GM23338 (cell line): ENCODE measurements around the gene PNLIPRP3. TPM values are rescaled to one million over a fixed set of nuclear protein-coding genes. Genes with fewer than 3 reads are reported as not detected.

Experiments
- ATAC-seq: fragments of 200-7000 bp; cut with Tn5 transposase; 3 replicates; pipeline ENCODE4 v1.9.1; 2020
- DNase-seq: peaks from one replicate; pipeline ENCODE4 v3.0.0-alpha.2; 2015; ENCODE audit warnings: low spot score
- H2AFZ ChIP-seq: fragments of 200-600 bp; sonication (generic); 2 replicates; pipeline ENCODE4 v1.8.0; 2016; ENCODE audit warnings: antibody characterized with exemption, mild to moderate bottlenecking, moderate library complexity
- H3F3A ChIP-seq: fragments of 200-600 bp; sonication (generic); replicated peaks from 2 replicates; pipeline ENCODE4 v1.8.0; 2017; ENCODE audit warnings: antibody characterized with exemption, mixed run types, low read depth
- H3K27ac ChIP-seq: fragments of 200-600 bp; sonication (generic); 2 replicates; pipeline ENCODE4 v1.6.1; 2016; ENCODE audit warnings: low read depth
- H3K27me3 ChIP-seq: fragments of 200-600 bp; sonication (generic); 2 replicates; pipeline ENCODE4 v1.8.0; 2016; ENCODE audit warnings: mild to moderate bottlenecking, mixed run types, moderate library complexity; ENCODE audit not compliant: insufficient read depth
- H3K36me3 ChIP-seq: fragments of 200-600 bp; sonication (generic); 2 replicates; pipeline ENCODE4 v1.8.0; 2016; ENCODE audit warnings: mild to moderate bottlenecking; ENCODE audit not compliant: insufficient read depth
- H3K4me1 ChIP-seq: fragments of 200-600 bp; sonication (generic); 2 replicates; pipeline ENCODE4 v1.8.0; 2016; ENCODE audit warnings: mild to moderate bottlenecking, moderate library complexity; ENCODE audit not compliant: insufficient read depth
- H3K4me2 ChIP-seq: fragments of 200-600 bp; sonication (generic); 2 replicates; pipeline ENCODE4 v1.7.1; 2017; ENCODE audit warnings: mixed run types
- H3K4me3 ChIP-seq: fragments of 200-600 bp; sonication (generic); 2 replicates; pipeline ENCODE4 v1.6.1; 2016; ENCODE audit warnings: mixed run types
- H3K79me2 ChIP-seq: fragments of 200-600 bp; sonication (generic); replicated peaks from 2 replicates; pipeline ENCODE4 v1.8.0; 2017; ENCODE audit warnings: mild to moderate bottlenecking; ENCODE audit not compliant: insufficient read depth
- H3K9me2 ChIP-seq: fragments of 200-600 bp; sonication (generic); 2 replicates; pipeline ENCODE4 v1.8.0; 2017; ENCODE audit not compliant: insufficient read depth
- H4K20me1 ChIP-seq: fragments of 200-600 bp; sonication (generic); replicated peaks from 2 replicates; pipeline ENCODE4 v1.8.0; 2017; ENCODE audit warnings: mild to moderate bottlenecking; ENCODE audit not compliant: insufficient read depth
- H3K27ac Mint-ChIP-seq: 2 replicates; pipeline ENCODE4 v1.8.0; 2020; ENCODE audit warnings: inconsistent platforms, mild to moderate bottlenecking, moderate library complexity, mixed read lengths
- H3K27me3 Mint-ChIP-seq: 3 replicates; pipeline ENCODE4 v1.8.0; 2022; ENCODE audit warnings: low read depth, mild to moderate bottlenecking, moderate library complexity, mixed read lengths, inconsistent platforms; ENCODE audit not compliant: insufficient read depth, poor library complexity
- H3K36me3 Mint-ChIP-seq: 3 replicates; pipeline ENCODE4 v1.8.0; 2021; ENCODE audit warnings: low read depth, mild to moderate bottlenecking, inconsistent platforms, moderate library complexity, mixed read lengths
- H3K4me1 Mint-ChIP-seq: 3 replicates; pipeline ENCODE4 v1.8.0; 2020; ENCODE audit warnings: mild to moderate bottlenecking, inconsistent platforms, mixed read lengths
- H3K4me3 Mint-ChIP-seq: 3 replicates; pipeline ENCODE4 v1.8.0; 2021; ENCODE audit warnings: moderate library complexity, mild to moderate bottlenecking, inconsistent platforms, mixed read lengths
- H3K9me3 Mint-ChIP-seq: 3 replicates; pipeline ENCODE4 v1.8.0; 2020; ENCODE audit warnings: moderate library complexity, mild to moderate bottlenecking, inconsistent platforms, mixed read lengths
- EZH2 ChIP-seq: fragments of 200-600 bp; sonication (generic); IDR thresholded peaks from one replicate; pipeline ENCODE4 v1.8.0; 2017; ENCODE audit warnings: antibody characterized with exemption, mild to moderate bottlenecking, low read depth; ENCODE audit not compliant: unreplicated experiment
- EZH2phosphoT487 ChIP-seq: fragments of 200-600 bp; sonication (generic); IDR thresholded peaks from one replicate; pipeline ENCODE4 v1.8.1; 2018; ENCODE audit warnings: antibody characterized with exemption; ENCODE audit not compliant: unreplicated experiment
- ZNF114 ChIP-seq: fragments of 250-450 bp; sonication (Bioruptor Pico); IDR thresholded peaks from 2 replicates; pipeline ENCODE4 v1.5.0; 2020; ENCODE audit warnings: mild to moderate bottlenecking, moderate library complexity
- ZNF331 ChIP-seq: fragments of 250-450 bp; sonication (Bioruptor Pico); IDR thresholded peaks from 2 replicates; pipeline ENCODE4 v1.5.0; 2020; ENCODE audit warnings: low read depth, mild to moderate bottlenecking, moderate library complexity
- polyA plus RNA-seq: library from polyadenylated mRNA; unstranded; fragments of >200 nt; fragmentation: Nextera tagmentation; extraction: Ambion mirVana; gene quantifications from 2 replicates; pipeline ENCODE4 v1.2.1, GENCODE V29; 2016
- total RNA-seq: library from RNA; depleted of rRNA; stranded (reverse); fragments of >200 nt; shearing (Covaris generic); gene quantifications from 2 replicates; pipeline ENCODE4 v1.2.3, GENCODE V29; 2014
- TF ChIP-seq, protein P1 (sequence below): IDR thresholded peaks from one replicate; pipeline ENCODE4 v1.6.1; 2018; ENCODE audit warnings: antibody characterized with exemption; ENCODE audit not compliant: unreplicated experiment
- TF ChIP-seq, protein P2 (sequence below), 2 experiments: fragments of 200-600 bp in 1 of 2; sonication (generic) in 1 of 2; conservative IDR thresholded peaks; 2 replicates each; pipeline versions ENCODE4 v1.5.1 to v1.6.1; 2016 to 2017; ENCODE audit warnings: antibody characterized with exemption in 2 of 2, low read depth in 2 of 2, mild to moderate bottlenecking in 2 of 2, moderate library complexity in 1 of 2

PNLIPRP3 gene
- total and polyA plus RNA-seq, 2 experiments from 2014 or later: not detected

DNA sequence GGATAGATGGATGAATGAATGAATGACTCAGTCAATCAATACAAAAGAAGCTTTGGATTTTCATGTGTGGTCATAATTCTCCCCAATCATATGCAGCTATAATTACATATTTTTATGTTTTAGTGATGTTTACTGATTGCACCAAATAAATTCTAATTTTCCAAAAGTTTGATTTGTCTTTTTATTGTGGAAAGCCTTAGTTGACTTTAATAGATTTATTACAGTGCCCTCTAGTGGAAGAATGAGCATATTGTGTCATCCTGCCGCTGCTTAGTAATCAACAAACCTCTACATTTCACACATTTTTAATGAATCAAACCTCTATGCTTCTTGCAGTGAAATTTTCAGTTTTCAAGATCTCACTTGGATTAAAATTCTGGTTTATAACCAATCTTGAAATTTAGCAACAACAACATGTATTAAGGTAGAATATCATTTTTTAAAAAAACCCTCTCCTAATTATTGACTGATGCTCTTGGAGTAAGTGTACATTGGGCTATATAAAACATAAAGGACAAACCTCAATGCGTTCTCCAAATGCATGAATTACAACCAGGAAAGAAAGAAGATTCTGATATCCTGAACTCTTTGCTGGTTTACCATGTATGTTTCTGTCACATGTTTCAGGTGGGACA lies 62.5 kb downstream of the PNLIPRP3 start:
- Histone ChIP-seq H3K4me1 (peaks cover 16% of the 10 kb centered on the region), H3K4me3 (no peak overlapping the region), H4K20me1 (no peaks in the 10 kb centered on the region), H3K27me3 (no peaks in the 10 kb centered on the region), H3K79me2 (no peaks in the 10 kb centered on the region), H3K4me2 (no peak overlapping the region), H3F3A (no peaks in the 10 kb centered on the region), H3K36me3 (no peaks in the 10 kb centered on the region), H3K27ac (no peak overlapping the region), H2AFZ (no peak overlapping the region), H3K9me2 (no peaks in the 10 kb centered on the region)
- Mint-ChIP-seq H3K4me1 (peaks cover 13% of the 10 kb centered on the region), H3K9me3 (no peaks in the 10 kb centered on the region; the same call in 2 of the 3 replicates), H3K27ac (no peak overlapping the region), H3K36me3 (no peaks in the 10 kb centered on the region), H3K4me3 (no peak overlapping the region), H3K27me3 (peaks cover 5% of the 10 kb centered on the region)
- ATAC-seq (peak; percentile 33; the same call in 2 of the 3 replicates), DNase-seq (peak; percentile 76)
- TF ChIP-seq, protein P1, sequence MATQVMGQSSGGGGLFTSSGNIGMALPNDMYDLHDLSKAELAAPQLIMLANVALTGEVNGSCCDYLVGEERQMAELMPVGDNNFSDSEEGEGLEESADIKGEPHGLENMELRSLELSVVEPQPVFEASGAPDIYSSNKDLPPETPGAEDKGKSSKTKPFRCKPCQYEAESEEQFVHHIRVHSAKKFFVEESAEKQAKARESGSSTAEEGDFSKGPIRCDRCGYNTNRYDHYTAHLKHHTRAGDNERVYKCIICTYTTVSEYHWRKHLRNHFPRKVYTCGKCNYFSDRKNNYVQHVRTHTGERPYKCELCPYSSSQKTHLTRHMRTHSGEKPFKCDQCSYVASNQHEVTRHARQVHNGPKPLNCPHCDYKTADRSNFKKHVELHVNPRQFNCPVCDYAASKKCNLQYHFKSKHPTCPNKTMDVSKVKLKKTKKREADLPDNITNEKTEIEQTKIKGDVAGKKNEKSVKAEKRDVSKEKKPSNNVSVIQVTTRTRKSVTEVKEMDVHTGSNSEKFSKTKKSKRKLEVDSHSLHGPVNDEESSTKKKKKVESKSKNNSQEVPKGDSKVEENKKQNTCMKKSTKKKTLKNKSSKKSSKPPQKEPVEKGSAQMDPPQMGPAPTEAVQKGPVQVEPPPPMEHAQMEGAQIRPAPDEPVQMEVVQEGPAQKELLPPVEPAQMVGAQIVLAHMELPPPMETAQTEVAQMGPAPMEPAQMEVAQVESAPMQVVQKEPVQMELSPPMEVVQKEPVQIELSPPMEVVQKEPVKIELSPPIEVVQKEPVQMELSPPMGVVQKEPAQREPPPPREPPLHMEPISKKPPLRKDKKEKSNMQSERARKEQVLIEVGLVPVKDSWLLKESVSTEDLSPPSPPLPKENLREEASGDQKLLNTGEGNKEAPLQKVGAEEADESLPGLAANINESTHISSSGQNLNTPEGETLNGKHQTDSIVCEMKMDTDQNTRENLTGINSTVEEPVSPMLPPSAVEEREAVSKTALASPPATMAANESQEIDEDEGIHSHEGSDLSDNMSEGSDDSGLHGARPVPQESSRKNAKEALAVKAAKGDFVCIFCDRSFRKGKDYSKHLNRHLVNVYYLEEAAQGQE: no peak
- TF ChIP-seq, protein P2, sequence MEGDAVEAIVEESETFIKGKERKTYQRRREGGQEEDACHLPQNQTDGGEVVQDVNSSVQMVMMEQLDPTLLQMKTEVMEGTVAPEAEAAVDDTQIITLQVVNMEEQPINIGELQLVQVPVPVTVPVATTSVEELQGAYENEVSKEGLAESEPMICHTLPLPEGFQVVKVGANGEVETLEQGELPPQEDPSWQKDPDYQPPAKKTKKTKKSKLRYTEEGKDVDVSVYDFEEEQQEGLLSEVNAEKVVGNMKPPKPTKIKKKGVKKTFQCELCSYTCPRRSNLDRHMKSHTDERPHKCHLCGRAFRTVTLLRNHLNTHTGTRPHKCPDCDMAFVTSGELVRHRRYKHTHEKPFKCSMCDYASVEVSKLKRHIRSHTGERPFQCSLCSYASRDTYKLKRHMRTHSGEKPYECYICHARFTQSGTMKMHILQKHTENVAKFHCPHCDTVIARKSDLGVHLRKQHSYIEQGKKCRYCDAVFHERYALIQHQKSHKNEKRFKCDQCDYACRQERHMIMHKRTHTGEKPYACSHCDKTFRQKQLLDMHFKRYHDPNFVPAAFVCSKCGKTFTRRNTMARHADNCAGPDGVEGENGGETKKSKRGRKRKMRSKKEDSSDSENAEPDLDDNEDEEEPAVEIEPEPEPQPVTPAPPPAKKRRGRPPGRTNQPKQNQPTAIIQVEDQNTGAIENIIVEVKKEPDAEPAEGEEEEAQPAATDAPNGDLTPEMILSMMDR (conservative IDR thresholded peaks at IDR 0.05; ENCODE audit: low read depth in 2 of 2): peak; percentile 57 to 87

GRCh38 chr10:116504786-116505185 lies 77.1 kb downstream of the PNLIPRP3 start:
- no peak for ATAC-seq
- no peaks in the 10 kb centered on the region for H3K36me3 ChIP-seq
- TF ChIP-seq EZH2: no peak
- TF ChIP-seq, protein P2 (conservative IDR thresholded peaks at IDR 0.05; ENCODE audit: low read depth in 2 of 2): no peak
- TF ChIP-seq EZH2phosphoT487: no peak
- no peak for TF ChIP-seq ZNF331
- TF ChIP-seq ZNF114 (CRISPR knock-in tag): no peak

More at GRCh38 chr10:116504786-116505185, 77.1 kb downstream of the PNLIPRP3 start:
- Histone ChIP-seq H3F3A (no peaks in the 10 kb centered on the region), H2AFZ (0 out of 2 replicates have a peak overlapping the region, but pooled peaks have one; percentile 24), H3K79me2 (no peaks in the 10 kb centered on the region), H3K4me2 (no peak overlapping the region), H3K4me3 (no peak overlapping the region), H3K9me2 (no peaks in the 10 kb centered on the region; the same call in 1 of the 2 replicates), H3K4me1 (no peaks in the 10 kb centered on the region), H3K27me3 (no peaks in the 10 kb centered on the region), H3K27ac (no peak overlapping the region), H4K20me1 (no peaks in the 10 kb centered on the region)
- Mint-ChIP-seq H3K27ac (no peak overlapping the region), H3K4me1 (no peaks in the 10 kb centered on the region; the same call in 2 of the 3 replicates), H3K27me3 (peaks cover 3% of the 10 kb centered on the region), H3K4me3 (no peak overlapping the region), H3K9me3 (no peaks in the 10 kb centered on the region), H3K36me3 (0 out of 3 replicates have a peak, but pooled peaks cover 3% of the 10 kb centered on the region)
- no peak for DNase-seq
